Prostate gland (tissue), 2 donors: ENCODE data around the gene YEATS2.

Source experiments
- CTCF ChIP-seq, 4 experiments: fragments of 200-600 bp in 2 of 4; fragments of 450-650 bp in 2 of 4; sonication (generic) in 2 of 4; IDR thresholded peaks; 1 replicate in 3 of 4; 2 replicates in 1 of 4; pipeline ENCODE4 v1.5.1; 2016 to 2019; ENCODE audit warnings: antibody characterized with exemption in 4 of 4, mild to moderate bottlenecking in 2 of 4, moderate library complexity in 2 of 4
- POLR2A ChIP-seq: fragments of 450-650 bp; IDR thresholded peaks from one replicate; pipeline ENCODE4 v1.6.1; 2016; ENCODE audit warnings: antibody characterized with exemption, mild to moderate bottlenecking
- POLR2AphosphoS5 ChIP-seq: sonication (generic); formaldehyde crosslinking; IDR thresholded peaks from one replicate; pipeline ENCODE4 v1.6.1; 2017; ENCODE audit warnings: antibody characterized with exemption

- TF ChIP-seq CTCF (IDR thresholded peaks at IDR 0.05) (no peak), POLR2A (no peak), POLR2AphosphoS5 (no peak)
Observed at GRCh38 chr3:183808355-183808754, 110.8 kb downstream of the YEATS2 start.
